Type B pancreatic cell (in vitro differentiated cells): Measurements from ENCODE around the gene XIRP1. TPM values are rescaled to one million over a fixed set of nuclear protein-coding genes. Genes with fewer than 3 reads are reported as not detected.

ENCODE experiments used
- DNase-seq: peaks from one replicate; pipeline ENCODE4 v3.0.0; 2021; ENCODE audit warnings: mixed read lengths; ENCODE audit not compliant: unreplicated experiment; ENCODE audit errors: extremely low spot score
- H3K27ac Mint-ChIP-seq: 2 replicates; pipeline ENCODE4 v1.8.0; 2021; ENCODE audit warnings: mild to moderate bottlenecking, mixed read lengths
- H3K27me3 Mint-ChIP-seq: 2 replicates; pipeline ENCODE4 v1.8.0; 2021; ENCODE audit warnings: mixed read lengths
- H3K36me3 Mint-ChIP-seq: 2 replicates; pipeline ENCODE4 v1.8.0; 2021; ENCODE audit warnings: mixed read lengths
- H3K4me1 Mint-ChIP-seq: one replicate; pipeline ENCODE4 v1.8.0; 2021; ENCODE audit warnings: mixed read lengths; ENCODE audit not compliant: unreplicated experiment
- H3K4me3 Mint-ChIP-seq: 2 replicates; pipeline ENCODE4 v1.8.0; 2021; ENCODE audit warnings: mild to moderate bottlenecking, mixed read lengths
- H3K9me3 Mint-ChIP-seq: 2 replicates; pipeline ENCODE4 v1.8.0; 2021; ENCODE audit warnings: mixed read lengths
- total RNA-seq: library from RNA; stranded (reverse); gene quantifications from 2 replicates; pipeline ENCODE4 v1.2.1, GENCODE V29; 2021; ENCODE audit warnings: low replicate concordance
- TF ChIP-seq, protein P1 (sequence below): fragments of 200-600 bp; sonication (generic); conservative IDR thresholded peaks from 2 replicates; pipeline ENCODE4 v1.5.0; 2021; ENCODE audit warnings: antibody characterized with exemption, mild to moderate bottlenecking

The XIRP1 gene
- total RNA-seq, 1 donor from 2014 or later = 0.12 TPM

DNA sequence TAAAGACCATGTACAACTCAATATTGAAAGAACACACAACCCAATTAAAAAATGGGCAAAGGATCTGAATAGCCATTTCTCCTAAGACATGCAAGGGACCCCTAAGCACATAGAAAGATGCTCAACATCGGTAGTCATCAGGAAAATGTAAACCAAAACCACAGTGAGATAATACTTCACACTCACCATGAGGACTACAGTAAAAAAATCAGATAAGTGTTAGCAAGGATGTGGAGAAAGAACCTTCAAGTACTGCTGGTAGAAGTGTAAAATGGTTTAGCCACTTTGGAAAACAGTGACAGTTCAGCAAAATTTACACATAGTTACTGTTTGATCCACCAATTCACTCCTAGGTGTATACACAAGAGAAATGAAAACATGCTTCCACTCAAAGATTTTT, 30.1 kb upstream of the XIRP1 start:
- Mint-ChIP-seq H3K4me3 (no peak overlapping the region), H3K9me3 (no peaks in the 10 kb centered on the region), H3K27me3 (peaks cover 17% of the 10 kb centered on the region), H3K36me3 (no peaks in the 10 kb centered on the region), H3K4me1 (no peaks in the 10 kb centered on the region), H3K27ac (no peak overlapping the region)
- TF ChIP-seq, protein P1, sequence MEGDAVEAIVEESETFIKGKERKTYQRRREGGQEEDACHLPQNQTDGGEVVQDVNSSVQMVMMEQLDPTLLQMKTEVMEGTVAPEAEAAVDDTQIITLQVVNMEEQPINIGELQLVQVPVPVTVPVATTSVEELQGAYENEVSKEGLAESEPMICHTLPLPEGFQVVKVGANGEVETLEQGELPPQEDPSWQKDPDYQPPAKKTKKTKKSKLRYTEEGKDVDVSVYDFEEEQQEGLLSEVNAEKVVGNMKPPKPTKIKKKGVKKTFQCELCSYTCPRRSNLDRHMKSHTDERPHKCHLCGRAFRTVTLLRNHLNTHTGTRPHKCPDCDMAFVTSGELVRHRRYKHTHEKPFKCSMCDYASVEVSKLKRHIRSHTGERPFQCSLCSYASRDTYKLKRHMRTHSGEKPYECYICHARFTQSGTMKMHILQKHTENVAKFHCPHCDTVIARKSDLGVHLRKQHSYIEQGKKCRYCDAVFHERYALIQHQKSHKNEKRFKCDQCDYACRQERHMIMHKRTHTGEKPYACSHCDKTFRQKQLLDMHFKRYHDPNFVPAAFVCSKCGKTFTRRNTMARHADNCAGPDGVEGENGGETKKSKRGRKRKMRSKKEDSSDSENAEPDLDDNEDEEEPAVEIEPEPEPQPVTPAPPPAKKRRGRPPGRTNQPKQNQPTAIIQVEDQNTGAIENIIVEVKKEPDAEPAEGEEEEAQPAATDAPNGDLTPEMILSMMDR = no peak
- no peak for DNase-seq

DNA sequence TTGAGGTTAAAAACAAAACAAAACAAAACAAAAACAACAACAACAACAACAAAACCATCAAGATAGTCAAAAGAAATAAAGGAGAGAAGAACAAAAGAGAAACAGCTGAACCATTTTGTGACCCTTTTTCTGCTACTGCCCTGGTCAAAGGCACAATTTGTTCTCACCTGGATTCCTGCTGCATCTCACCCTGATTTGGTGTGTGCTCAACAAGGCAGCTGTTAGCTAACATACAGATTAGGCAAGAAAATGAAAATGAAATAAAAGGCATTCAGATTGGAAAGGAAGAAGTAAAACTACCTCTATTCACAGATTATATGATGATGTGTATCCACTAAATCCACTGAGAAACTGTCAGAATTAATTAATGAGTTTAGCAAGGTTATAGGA, 28.7 kb upstream of the XIRP1 start:
- Mint-ChIP-seq H3K4me3 (no peak overlapping the region), H3K27ac (no peak overlapping the region), H3K27me3 (peaks cover 24% of the 10 kb centered on the region), H3K36me3 (no peaks in the 10 kb centered on the region), H3K9me3 (no peaks in the 10 kb centered on the region), H3K4me1 (no peaks in the 10 kb centered on the region)
- TF ChIP-seq, protein P1 = no peak
- DNase-seq = no peak

DNA sequence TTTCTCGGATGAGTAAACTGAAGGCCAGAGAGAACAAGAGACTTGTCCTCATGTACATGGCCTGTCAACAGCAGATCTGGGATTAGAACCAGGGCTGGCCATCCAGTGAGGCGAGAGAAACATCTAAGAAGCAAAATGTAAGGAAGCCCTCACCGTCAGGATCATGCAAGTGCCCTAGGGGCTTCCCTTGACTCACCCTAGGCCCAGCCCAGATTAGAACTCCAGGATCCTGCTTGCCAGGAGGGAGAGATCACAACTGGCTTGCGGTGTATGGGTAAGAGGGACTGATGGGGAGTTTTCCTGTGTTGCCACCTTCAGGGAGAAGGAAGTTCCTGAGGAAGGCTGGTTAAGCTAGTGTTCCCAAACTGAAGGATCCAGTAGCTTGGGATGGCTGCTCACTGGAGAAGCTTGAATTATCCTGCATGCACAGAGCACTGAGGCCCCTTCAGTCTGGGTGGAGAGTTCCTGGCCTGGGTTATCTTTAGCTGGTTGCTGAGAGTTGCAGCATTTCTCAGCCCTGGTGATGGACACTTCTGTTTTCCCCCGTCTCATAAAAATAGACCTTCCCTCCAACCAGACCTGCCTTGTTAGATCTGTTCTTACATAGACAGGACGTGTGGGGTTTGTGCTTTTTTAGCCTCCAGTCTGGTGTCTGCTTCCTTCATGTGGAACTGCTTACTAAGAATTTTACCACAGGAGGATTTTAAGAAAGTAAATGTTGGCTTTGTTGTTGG, 28.2 kb upstream of the XIRP1 start:
- peaks cover 20% of the 10 kb centered on the region for H3K27me3 Mint-ChIP-seq
- no peaks in the 10 kb centered on the region for H3K4me1 Mint-ChIP-seq
- H3K27ac Mint-ChIP-seq = no peak overlapping the region
- DNase-seq = no peak
- TF ChIP-seq, protein P1 = no peak
- no peaks in the 10 kb centered on the region for H3K36me3 Mint-ChIP-seq
- H3K4me3 Mint-ChIP-seq = no peak overlapping the region
- no peaks in the 10 kb centered on the region for H3K9me3 Mint-ChIP-seq

DNA sequence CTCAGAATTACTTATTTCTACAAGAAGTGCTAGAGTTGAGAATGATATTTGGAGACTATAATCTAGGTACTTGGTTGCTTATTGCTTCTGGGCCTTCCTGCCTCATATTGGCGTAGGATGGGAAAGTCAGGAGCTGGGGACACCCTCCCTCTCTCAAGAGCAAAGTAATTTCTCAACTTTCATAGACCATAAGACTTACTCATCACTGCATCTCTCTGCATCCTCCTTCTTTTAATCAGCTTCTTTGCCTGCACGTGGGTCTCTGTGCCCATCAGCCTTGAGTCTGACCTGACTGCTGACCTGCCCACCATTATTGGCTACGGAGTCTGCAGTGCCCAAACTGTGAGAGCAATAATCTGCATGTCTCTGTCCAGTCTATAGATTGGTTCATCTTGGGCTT, 27.3 kb upstream of the XIRP1 start:
- no peaks in the 10 kb centered on the region for H3K4me1 Mint-ChIP-seq
- no peak overlapping the region for H3K4me3 Mint-ChIP-seq
- H3K9me3 Mint-ChIP-seq = no peaks in the 10 kb centered on the region
- peaks cover 15% of the 10 kb centered on the region for H3K27me3 Mint-ChIP-seq
- DNase-seq = no peak
- TF ChIP-seq, protein P1 = no peak
- H3K36me3 Mint-ChIP-seq = no peaks in the 10 kb centered on the region
- no peak overlapping the region for H3K27ac Mint-ChIP-seq

DNA sequence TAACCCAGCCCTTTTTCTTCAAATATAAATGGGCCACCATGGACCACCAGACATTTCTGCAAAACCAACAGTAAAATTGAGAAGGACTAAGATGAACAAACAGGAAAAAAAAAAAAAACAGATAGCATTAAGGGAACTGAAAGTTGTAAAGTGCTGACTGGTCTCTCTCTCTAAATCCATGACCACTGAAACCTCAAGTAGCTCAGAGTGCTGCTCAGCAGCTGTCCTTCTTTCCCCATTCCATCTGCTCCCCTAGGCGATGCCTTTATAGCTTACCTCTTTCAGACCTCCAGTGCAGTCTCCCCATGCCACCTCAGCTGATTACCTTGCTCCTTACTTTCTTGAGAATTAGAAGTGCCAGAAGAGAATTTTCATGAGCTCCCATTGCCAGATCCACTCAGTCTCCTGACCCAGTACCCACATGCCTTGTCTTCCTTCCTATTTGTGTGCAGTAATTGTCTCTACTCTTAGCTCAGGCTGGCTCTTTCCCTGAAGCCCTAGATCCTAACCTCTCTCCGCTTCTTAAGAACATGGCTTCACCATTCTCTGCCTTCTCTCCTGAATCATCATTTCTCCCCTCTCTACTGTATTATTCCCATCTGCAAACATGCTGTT, 23.9 kb upstream of the XIRP1 start:
- Mint-ChIP-seq H3K36me3 (no peaks in the 10 kb centered on the region), H3K4me3 (no peak overlapping the region), H3K27me3 (peaks cover 7% of the 10 kb centered on the region), H3K27ac (no peak overlapping the region), H3K4me1 (no peaks in the 10 kb centered on the region), H3K9me3 (no peaks in the 10 kb centered on the region)
- TF ChIP-seq, protein P1 = no peak
- no peak for DNase-seq
